CD4-positive, alpha-beta T cell treated with Interleukin-15 for 1 hour (primary cell): ENCODE measurements around the gene GABARAPL2.

Experiments
- DNase-seq: peaks from one replicate; pipeline ENCODE4 v3.0.0-alpha.2; 2020

Gene GABARAPL2

GRCh38 chr16:75555213-75555706 lies 10.9 kb upstream of the GABARAPL2 start:
- DNase-seq = no peak

- DNase-seq = peak; percentile 97
Observed at GRCh38 chr16:75555707-75556430, 10.3 kb upstream of the GABARAPL2 start, which contains the start of gene TMEM231. TSS of gene TMEM231 (minus strand) at chr16:75556252. CDS start at chr16:75556209, 43 bp downstream.

- no peak for DNase-seq
Observed at GRCh38 chr16:75556431-75556950, 9.7 kb upstream of the GABARAPL2 start.

DNA sequence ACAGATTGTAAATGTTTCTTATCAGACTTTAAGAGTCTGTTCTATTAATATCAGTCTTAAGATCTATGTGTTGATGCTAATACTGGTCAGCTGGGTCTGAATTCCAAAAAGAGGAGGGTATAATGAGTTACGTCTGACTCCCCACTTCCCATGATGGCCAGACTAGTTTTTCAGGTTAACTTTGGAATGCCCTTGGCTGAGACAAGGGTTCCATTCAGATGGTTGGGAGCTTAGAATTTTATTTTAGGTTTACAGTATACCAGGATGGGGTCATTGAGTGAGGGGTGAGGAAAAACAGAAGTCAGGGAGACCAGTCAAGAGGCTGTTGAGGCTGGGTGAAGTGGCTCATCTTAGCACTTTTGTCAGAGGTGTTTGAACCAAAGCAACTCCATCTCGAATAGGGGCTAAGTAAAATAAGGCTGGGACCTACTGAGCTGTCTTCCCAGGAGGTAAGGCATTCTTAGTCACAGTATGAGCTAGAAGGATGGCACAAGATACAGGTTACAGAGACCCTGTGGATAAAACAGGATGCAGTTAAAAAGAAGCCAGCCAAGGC lies 7.3 kb upstream of the GABARAPL2 start:
- no peak for DNase-seq

DNA sequence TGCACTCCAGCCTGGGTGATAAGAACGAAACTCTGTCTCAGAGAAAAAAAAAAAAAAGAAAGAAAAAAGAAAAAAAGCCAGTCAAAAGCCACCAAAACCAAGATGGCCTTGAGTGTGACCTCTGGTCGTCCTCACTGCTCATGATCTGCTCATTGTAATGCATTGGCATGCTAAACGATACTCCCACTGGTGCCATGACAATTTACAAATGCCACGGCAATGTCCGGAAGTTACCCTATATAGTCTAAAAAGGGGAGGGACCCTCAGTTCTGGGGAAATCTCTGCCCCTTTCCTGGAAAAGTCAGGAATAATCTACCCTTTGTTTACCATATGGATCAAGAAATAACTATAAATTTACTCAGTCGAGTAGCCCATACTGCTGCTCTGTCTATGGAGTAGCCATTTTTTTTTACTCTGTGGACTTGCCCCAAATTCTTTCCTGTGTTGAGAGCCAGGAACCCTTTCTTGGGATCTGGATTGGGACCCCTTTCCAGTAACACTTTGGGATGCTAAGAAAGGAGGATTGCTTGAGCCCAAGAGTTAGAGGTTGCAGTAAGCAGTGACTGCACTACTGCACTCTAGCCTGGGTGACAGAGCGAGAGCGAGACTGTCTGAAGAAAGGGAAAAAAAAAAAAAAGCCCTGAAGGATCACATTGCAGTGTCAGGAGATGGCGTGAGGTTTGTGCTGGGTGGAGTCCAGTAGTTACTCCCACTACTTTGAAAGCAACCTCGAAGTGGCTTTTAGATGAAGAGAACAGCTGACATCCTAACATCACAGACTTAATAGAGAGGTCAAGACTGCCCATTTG lies 6.4 kb upstream of the GABARAPL2 start:
- DNase-seq = no peak

GRCh38 chr16:75565640-75566039 lies 539 bp upstream of the GABARAPL2 start:
- DNase-seq = no peak

GRCh38 chr16:75566758-75567255 lies 628 bp downstream of the GABARAPL2 start:
- no peak for DNase-seq

DNA sequence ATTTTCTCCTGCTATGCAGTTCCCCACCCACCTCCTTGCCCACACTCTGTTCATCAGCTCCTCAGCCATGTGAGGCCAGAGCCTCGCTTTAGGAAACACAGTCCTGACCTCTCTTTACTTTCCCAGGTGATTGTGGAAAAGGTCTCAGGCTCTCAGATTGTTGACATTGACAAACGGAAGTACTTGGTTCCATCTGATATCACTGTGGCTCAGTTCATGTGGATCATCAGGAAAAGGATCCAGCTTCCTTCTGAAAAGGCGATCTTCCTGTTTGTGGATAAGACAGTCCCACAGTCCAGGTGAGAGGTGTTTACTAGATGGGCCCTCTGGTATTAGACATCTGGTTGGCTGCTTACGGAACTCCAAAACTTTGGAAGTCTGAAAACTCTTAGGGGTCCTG lies 1.7 kb downstream of the GABARAPL2 start:
- DNase-seq = no peak

- no peak for DNase-seq
Observed at GRCh38 chr16:75570396-75571065, 4.4 kb downstream of the GABARAPL2 start.

GRCh38 chr16:75572864-75573542 lies 6.8 kb downstream of the GABARAPL2 start:
- no peak for DNase-seq

GRCh38 chr16:75573955-75574354 lies 7.8 kb downstream of the GABARAPL2 start:
- DNase-seq = no peak

DNA sequence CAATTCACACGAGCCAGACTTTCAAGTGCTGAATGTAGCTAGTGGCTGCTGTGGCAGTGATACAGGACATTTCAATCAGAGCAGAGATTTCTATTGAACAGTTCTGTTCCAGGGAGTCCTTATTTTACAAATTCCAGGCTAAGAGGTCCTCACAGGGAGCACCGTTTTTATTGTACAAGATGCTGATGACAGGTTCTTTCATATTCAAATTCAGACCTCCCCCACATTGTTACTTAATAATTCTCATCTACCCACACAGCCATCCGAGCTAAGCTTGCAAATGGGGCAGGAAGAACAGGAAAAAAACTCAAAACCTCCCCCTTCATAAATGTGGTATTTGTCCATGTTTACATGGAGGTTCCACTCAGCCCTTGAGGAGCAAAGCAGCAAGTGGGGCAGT lies 9.8 kb downstream of the GABARAPL2 start:
- DNase-seq = no peak

GRCh38 chr16:75576384-75576811 lies 10.2 kb downstream of the GABARAPL2 start:
- no peak for DNase-seq

- no peak for DNase-seq
Observed at GRCh38 chr16:75578212-75578611, 12.0 kb downstream of the GABARAPL2 start.

DNA sequence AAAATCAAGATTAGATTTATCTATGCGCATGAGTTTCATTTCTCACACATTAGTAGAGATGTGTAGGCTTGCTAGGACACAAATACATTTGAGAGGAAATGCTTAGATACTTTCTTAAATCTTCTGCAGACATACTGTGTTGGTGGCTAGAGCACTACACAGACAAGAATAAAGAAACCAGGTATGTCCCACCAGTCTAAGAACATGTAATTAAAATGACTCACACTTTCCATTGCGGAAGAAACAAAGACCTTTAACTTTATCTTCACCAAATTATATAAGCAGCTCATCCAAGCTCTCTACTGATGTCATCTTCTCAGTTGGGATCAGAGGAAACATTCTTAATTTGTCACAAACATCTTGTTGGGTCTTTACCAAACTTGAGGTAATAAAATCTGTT lies 12.5 kb downstream of the GABARAPL2 start:
- DNase-seq = no peak

- no peak for DNase-seq
Observed at GRCh38 chr16:75579281-75579834, 13.2 kb downstream of the GABARAPL2 start.

GRCh38 chr16:75584108-75584507 lies 17.9 kb downstream of the GABARAPL2 start:
- no peak for DNase-seq

GRCh38 chr16:75588716-75589115 lies 22.5 kb downstream of the GABARAPL2 start:
- no peak for DNase-seq

GRCh38 chr16:75589306-75589705 lies 23.1 kb downstream of the GABARAPL2 start:
- DNase-seq = no peak

DNA sequence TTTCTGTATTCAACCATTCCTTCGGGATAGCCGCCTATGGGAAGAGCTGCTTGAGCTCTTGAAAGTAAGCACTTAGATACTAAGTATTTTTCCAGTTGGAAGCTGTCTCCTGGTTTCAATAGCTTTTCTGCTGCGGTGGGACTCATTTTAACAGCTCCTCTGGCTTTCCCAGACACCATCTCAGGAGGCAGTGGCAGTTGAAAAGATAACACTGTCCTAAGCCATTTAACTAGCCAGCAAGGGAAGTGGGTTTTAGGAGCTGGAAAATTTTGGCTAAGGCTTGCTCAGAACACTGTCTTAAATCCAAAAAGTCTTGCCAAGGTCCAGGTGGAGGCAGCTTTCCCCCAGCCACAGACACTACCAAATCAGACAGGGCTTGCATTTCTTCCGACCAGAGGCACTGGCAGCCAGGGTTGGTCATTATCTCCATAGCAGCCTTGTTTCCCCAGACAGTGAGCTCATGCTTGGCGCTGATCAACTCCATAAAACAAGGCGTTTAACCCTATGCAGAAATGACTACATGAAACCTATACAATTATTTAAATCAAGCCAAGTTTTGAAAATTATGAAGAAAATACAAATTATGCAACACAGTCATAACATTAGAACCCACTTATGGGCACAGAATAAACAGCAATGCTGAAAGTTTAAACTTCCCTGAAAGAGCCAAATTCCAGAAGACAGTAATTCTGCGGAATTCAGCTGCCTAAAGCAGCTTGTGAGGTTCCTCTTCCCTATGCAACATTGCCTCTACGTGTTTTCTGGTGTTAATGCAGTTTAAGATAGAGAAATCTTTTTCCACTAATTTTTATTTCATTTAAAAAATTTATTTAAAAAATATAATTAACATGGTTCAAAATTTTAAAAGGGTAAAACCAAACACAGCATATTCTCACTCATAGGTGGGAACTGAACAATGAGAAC lies 25.0 kb downstream of the GABARAPL2 start:
- no peak for DNase-seq
